RWPE1 (cell line): ENCODE data around the gene ZBTB2.

Source experiments
- CTCF ChIA-PET: fragments of 350-600 bp; sonication (Branson Sonifier 250); formaldehyde crosslinking; extraction: SDS; loops from one replicate; lab custom pipeline; 2021; lab: Yijun Ruan, JAX
- POLR2A ChIA-PET: fragments of 400-600 bp; formaldehyde crosslinking; extraction: SDS; loops from one replicate; lab custom pipeline; 2020; ENCODE audit warnings: antibody characterized with exemption; ENCODE audit not compliant: low non-redundant PET; lab: Yijun Ruan, JAX
- DNase-seq: peaks from one replicate; pipeline ENCODE4 v3.0.0; 2012; ENCODE audit warnings: low spot score
- H3K27ac ChIP-seq: fragments of 450-650 bp; 2 replicates; pipeline ENCODE4 v1.5.1; 2017
- TF ChIP-seq, protein P1 (sequence below): fragments of 450-650 bp; conservative IDR thresholded peaks from 2 replicates; pipeline ENCODE4 v1.5.1; 2017; ENCODE audit warnings: low read depth, mild to moderate bottlenecking

Gene ZBTB2

GRCh38 chr6:151422981-151423380 is 31.6 kb upstream of the ZBTB2 start:
- POLR2A ChIA-PET = no interaction called here
- TF ChIP-seq, protein P1, sequence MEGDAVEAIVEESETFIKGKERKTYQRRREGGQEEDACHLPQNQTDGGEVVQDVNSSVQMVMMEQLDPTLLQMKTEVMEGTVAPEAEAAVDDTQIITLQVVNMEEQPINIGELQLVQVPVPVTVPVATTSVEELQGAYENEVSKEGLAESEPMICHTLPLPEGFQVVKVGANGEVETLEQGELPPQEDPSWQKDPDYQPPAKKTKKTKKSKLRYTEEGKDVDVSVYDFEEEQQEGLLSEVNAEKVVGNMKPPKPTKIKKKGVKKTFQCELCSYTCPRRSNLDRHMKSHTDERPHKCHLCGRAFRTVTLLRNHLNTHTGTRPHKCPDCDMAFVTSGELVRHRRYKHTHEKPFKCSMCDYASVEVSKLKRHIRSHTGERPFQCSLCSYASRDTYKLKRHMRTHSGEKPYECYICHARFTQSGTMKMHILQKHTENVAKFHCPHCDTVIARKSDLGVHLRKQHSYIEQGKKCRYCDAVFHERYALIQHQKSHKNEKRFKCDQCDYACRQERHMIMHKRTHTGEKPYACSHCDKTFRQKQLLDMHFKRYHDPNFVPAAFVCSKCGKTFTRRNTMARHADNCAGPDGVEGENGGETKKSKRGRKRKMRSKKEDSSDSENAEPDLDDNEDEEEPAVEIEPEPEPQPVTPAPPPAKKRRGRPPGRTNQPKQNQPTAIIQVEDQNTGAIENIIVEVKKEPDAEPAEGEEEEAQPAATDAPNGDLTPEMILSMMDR = no peak

GRCh38 chr6:151417477-151417876 is 26.1 kb upstream of the ZBTB2 start:
- TF ChIP-seq, protein P1 = no peak
- POLR2A ChIA-PET = interaction anchor here (0.5 kb wide), 1 partner anchor 55 kb away, joined by 7 read pairs; no protein-coding TSS in a partner anchor
- CTCF ChIA-PET = interaction anchor here (0.7 kb wide), 1 partner anchor 128 kb away, joined by 6 read pairs; no protein-coding TSS in a partner anchor
- DNase-seq = no peak
- H3K27ac ChIP-seq = no peak overlapping the region

More at GRCh38 chr6:151422981-151423380, 31.6 kb upstream of the ZBTB2 start:
- CTCF ChIA-PET = no interaction called here
- H3K27ac ChIP-seq = no peak overlapping the region
- no peak for DNase-seq

- no peak for DNase-seq
- TF ChIP-seq, protein P1 = no peak
- H3K27ac ChIP-seq = no peak overlapping the region
- POLR2A ChIA-PET = no interaction called here
- CTCF ChIA-PET = interaction anchor here (1.1 kb wide), 1 partner anchor 9 kb away, joined by 4 read pairs; no protein-coding TSS in a partner anchor
Observed at GRCh38 chr6:151414641-151415260, 23.4 kb upstream of the ZBTB2 start.

DNA sequence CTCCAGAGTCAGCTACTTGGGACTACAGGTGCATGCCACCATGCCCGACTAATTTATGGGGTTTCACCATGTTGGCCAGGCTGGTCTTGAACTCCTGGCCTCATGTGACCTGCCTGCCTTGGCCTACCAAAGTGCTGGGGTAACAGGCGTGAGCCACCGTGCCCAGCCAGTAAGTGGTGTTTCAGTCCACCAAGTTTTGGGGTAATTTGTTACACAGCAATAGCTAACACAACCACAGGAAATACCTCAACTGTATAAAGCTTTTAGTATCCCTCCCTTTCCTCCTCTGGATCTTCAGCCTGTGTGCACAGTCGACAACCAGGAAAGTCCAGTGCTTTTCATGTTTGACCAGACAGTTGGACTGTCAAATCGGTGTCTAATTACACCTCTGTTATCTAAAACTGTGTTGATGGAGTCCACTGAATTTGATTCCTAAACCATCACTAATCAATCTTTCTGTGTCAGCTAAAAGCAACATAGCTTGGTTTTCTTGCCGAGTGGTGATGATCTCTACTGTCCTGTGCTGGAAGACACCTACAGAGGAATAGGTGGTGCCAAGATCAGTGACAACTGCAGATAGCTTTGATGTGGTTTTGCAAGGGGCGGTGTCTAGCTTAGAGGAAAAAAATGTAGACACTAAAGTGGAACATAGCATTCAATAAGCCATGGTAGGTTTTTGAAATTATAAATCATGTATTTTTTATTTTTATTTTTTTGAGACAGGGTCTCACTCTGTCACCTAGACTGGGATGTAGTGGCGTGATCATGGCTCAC is 22.2 kb upstream of the ZBTB2 start:
- TF ChIP-seq, protein P1 = no peak
- CTCF ChIA-PET = interaction anchor here (0.8 kb wide), 1 partner anchor 521 kb away, joined by 3 read pairs; no protein-coding TSS in a partner anchor
- POLR2A ChIA-PET = no interaction called here
- DNase-seq = no peak
- H3K27ac ChIP-seq = no peak overlapping the region

DNA sequence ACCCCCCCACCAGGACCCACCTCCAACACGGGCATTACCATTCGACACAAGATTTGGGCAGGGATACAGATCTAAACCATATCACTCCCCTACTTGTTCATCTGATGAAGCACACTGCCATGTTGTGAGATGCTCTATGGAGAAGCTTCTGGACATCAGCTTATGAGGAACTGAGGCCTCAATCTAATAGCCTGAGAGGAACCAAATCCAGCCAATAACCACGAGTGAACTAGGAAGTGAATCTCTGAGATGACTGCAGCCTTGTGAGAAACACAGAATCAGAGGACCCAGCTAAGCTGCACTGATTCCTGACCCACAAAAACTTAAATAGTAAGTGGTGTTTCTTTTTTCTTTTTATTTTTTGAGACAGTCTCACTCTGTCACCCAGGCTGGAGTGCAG is 21.6 kb upstream of the ZBTB2 start:
- no peak for DNase-seq
- ChIA-PET CTCF (interaction anchor here (0.8 kb wide), 1 partner anchor 521 kb away, joined by 3 read pairs; no protein-coding TSS in a partner anchor), POLR2A (no interaction called here)
- H3K27ac ChIP-seq = no peak overlapping the region
- TF ChIP-seq, protein P1 = no peak

DNA sequence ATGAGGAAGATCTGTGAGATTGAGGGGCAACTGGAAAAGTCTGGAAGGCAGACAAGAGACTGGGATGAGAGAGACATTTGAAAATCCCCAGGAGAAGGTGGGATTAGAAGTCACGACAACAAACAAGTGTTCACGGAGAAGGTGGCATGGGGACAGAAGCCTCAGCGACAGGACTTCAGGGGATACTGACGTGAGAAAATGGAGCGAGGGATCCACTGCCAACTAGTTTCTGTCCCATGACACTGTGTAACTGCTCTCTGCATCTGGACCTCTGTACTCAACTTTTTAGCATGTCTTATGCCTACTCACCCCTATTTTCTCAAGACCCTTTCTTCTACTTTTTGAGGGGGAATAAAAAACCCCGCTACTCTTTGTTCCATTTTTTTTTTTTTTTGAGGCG is 18.3 kb upstream of the ZBTB2 start:
- TF ChIP-seq, protein P1 = no peak
- H3K27ac ChIP-seq = no peak overlapping the region
- ChIA-PET CTCF (no interaction called here), POLR2A (no interaction called here)
- DNase-seq = no peak
